ENCODE data around the gene FAHD1.
"Not testable (repeated sequence)": the region's sequence is repeated elsewhere in the genome, so short reads cannot be mapped to it uniquely, and the experiment has no call there.

FAHD1 gene

GRCh38 chr16:1857433-1858097 is 30.6 kb downstream of the FAHD1 start:
- DNase-seq, result no peak

- DNase-seq, result no peak
These were observed 31.3 kb downstream of the FAHD1 start for GRCh38 chr16:1858189-1858865.

- peak; percentile 64 for DNase-seq
These were observed 32.6 kb downstream of the FAHD1 start for GRCh38 chr16:1859650-1860049.

GRCh38 chr16:1861730-1862129 is 34.7 kb downstream of the FAHD1 start:
- no peak for DNase-seq

- DNase-seq, result no peak
These were observed 35.4 kb downstream of the FAHD1 start for GRCh38 chr16:1862394-1862793.

GRCh38 chr16:1863681-1864460 is 36.9 kb downstream of the FAHD1 start:
- DNase-seq, result no peak

GRCh38 chr16:1865902-1866690 is 39.1 kb downstream of the FAHD1 start:
- no peak for DNase-seq

GRCh38 chr16:1870365-1871082 is 43.5 kb downstream of the FAHD1 start:
- no peak for DNase-seq

GRCh38 chr16:1871974-1872635 is 45.1 kb downstream of the FAHD1 start, which contains the start of gene MEIOB:
TSS of gene MEIOB (minus strand) at chr16:1872164. CDS start at chr16:1868175, 3,989 bp downstream.
- no peak for DNase-seq

- no peak for DNase-seq
These were observed 47.8 kb downstream of the FAHD1 start for GRCh38 chr16:1874854-1875253.

GRCh38 chr16:1876066-1876465 is 49.1 kb downstream of the FAHD1 start:
- DNase-seq, result not testable (repeated sequence)

- DNase-seq, result no peak
These were observed 49.5 kb downstream of the FAHD1 start for GRCh38 chr16:1876468-1876867.

GRCh38 chr16:1877089-1877488 is 50.1 kb downstream of the FAHD1 start:
- DNase-seq, result no peak

GRCh38 chr16:1877804-1878203 is 50.8 kb downstream of the FAHD1 start:
- peak; percentile 27 for DNase-seq

GRCh38 chr16:1878256-1878655 is 51.2 kb downstream of the FAHD1 start:
- no peak for DNase-seq
